HL-60 (cell line): Measurements from ENCODE around the gene OR6B3.

Experiments used
- DNase-seq, 2 experiments: peaks; one replicate each; pipeline ENCODE4 v3.0.0-alpha.2; 2010 to 2020; ENCODE audit warnings: low read depth in 1 of 2, low spot score in 1 of 2
- H3K27ac ChIP-seq: fragments of 250-450 bp; sonication (Bioruptor Pico); replicated peaks from 2 replicates; pipeline ENCODE4 v1.5.1; 2020; ENCODE audit warnings: mild to moderate bottlenecking, moderate library complexity
- H3K27me3 ChIP-seq: fragments of 250-450 bp; sonication (Bioruptor Pico); 2 replicates; pipeline ENCODE4 v1.5.1; 2021; ENCODE audit warnings: mild to moderate bottlenecking, moderate library complexity; ENCODE audit not compliant: insufficient read depth, poor library complexity, severe bottlenecking
- H3K4me3 ChIP-seq: replicated peaks from 2 replicates; pipeline ENCODE4 v1.5.1; 2011; ENCODE audit warnings: mild to moderate bottlenecking, control low read depth, low read length; ENCODE audit not compliant: insufficient read depth
- GABPA ChIP-seq: IDR thresholded peaks from 2 replicates; pipeline ENCODE4 v1.6.1; 2012; ENCODE audit warnings: low read depth
- POLR2AphosphoS5 ChIP-seq: IDR thresholded peaks from 2 replicates; pipeline ENCODE4 v1.6.1; 2012; ENCODE audit warnings: low read depth
- SPI1 ChIP-seq: IDR thresholded peaks from 2 replicates; pipeline ENCODE4 v1.6.1; 2012; ENCODE audit warnings: low read depth, mild to moderate bottlenecking, borderline replicate concordance
- long read RNA-seq: library from polyadenylated mRNA; unstranded; transcript quantifications from one replicate; pipeline ENCODE4 v2.0.0, GENCODE V29; 2020
- TF ChIP-seq, protein P1 (sequence below): IDR thresholded peaks from 2 replicates; pipeline ENCODE4 v1.6.1; 2012; ENCODE audit warnings: low read depth; ENCODE audit not compliant: insufficient replicate concordance
- TF ChIP-seq, protein P2 (sequence below): IDR thresholded peaks from one replicate; pipeline ENCODE4 v1.5.1; 2011; ENCODE audit warnings: low read length, control low read depth, inconsistent platforms; ENCODE audit not compliant: insufficient read depth

Gene OR6B3
- long read RNA-seq = 0 reads

DNA sequence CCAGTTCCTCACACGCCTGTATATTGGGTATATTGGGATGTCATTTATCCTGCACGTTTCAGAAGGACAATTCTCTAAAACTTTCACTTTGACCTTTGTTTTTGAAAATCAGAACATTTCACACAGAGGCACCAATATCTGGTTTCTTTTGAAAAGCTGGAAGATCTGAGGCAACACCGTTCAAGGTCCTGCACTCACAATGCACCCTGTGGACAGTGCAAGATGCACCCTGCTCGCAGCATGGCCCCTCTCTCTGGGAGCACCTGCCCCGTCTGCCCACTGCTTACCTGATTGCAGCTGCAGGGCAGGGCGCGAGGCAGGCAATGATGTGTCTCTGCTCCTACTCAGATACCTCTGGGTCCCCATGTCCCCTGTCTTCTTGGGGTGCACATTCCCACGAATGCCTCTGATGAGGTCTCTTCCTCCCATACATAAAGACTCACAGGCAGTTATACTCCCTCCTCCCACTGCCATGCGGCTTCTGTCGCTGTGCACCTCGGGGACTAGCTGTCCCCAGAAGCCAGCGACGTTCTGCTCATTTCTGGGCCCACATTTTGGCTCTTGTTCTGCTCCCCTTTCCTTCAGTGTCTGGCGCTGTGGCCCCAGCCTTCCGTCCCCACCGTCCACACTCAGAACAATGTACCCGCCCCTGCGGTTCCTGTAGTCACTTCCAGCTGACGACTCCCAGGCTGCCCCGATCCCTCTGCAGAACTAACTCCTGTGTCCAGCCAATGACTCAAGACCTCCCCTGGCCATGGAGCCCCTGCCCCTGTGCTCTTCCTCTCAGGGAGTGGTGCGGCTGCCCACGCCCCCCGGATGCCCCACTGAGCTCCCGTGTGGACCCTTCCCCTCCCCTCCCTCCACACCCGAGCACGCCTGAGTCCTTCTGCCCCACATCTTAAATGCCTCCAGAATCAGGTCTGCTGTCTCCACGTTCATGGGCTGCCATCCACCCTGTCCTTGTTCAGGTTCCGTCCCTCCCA is at the start of gene OR6B3:
TSS of gene OR6B3 (minus strand) at position 349 of the 983 bp plus-strand sequence.
- H3K4me3 ChIP-seq = no peak within 1 kb of the TSS
- peaks cover 16% of the 10 kb centered on the region for H3K27me3 ChIP-seq
- no peak for DNase-seq
- H3K27ac ChIP-seq = no peak within 1 kb of the TSS
- TF ChIP-seq, protein P1, sequence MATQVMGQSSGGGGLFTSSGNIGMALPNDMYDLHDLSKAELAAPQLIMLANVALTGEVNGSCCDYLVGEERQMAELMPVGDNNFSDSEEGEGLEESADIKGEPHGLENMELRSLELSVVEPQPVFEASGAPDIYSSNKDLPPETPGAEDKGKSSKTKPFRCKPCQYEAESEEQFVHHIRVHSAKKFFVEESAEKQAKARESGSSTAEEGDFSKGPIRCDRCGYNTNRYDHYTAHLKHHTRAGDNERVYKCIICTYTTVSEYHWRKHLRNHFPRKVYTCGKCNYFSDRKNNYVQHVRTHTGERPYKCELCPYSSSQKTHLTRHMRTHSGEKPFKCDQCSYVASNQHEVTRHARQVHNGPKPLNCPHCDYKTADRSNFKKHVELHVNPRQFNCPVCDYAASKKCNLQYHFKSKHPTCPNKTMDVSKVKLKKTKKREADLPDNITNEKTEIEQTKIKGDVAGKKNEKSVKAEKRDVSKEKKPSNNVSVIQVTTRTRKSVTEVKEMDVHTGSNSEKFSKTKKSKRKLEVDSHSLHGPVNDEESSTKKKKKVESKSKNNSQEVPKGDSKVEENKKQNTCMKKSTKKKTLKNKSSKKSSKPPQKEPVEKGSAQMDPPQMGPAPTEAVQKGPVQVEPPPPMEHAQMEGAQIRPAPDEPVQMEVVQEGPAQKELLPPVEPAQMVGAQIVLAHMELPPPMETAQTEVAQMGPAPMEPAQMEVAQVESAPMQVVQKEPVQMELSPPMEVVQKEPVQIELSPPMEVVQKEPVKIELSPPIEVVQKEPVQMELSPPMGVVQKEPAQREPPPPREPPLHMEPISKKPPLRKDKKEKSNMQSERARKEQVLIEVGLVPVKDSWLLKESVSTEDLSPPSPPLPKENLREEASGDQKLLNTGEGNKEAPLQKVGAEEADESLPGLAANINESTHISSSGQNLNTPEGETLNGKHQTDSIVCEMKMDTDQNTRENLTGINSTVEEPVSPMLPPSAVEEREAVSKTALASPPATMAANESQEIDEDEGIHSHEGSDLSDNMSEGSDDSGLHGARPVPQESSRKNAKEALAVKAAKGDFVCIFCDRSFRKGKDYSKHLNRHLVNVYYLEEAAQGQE = no peak
- TF ChIP-seq GABPA (no peak), SPI1 (no peak), POLR2AphosphoS5 (no peak)
- TF ChIP-seq, protein P2, sequence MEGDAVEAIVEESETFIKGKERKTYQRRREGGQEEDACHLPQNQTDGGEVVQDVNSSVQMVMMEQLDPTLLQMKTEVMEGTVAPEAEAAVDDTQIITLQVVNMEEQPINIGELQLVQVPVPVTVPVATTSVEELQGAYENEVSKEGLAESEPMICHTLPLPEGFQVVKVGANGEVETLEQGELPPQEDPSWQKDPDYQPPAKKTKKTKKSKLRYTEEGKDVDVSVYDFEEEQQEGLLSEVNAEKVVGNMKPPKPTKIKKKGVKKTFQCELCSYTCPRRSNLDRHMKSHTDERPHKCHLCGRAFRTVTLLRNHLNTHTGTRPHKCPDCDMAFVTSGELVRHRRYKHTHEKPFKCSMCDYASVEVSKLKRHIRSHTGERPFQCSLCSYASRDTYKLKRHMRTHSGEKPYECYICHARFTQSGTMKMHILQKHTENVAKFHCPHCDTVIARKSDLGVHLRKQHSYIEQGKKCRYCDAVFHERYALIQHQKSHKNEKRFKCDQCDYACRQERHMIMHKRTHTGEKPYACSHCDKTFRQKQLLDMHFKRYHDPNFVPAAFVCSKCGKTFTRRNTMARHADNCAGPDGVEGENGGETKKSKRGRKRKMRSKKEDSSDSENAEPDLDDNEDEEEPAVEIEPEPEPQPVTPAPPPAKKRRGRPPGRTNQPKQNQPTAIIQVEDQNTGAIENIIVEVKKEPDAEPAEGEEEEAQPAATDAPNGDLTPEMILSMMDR = no peak

- H3K4me3 ChIP-seq = no peak overlapping the region
- H3K27me3 ChIP-seq = peaks cover 39% of the 10 kb centered on the region
- TF ChIP-seq, protein P1 = no peak
- TF ChIP-seq, protein P2 = no peak
- TF ChIP-seq SPI1 = no peak
- no peak for TF ChIP-seq POLR2AphosphoS5
- TF ChIP-seq GABPA = no peak
- no peak overlapping the region for H3K27ac ChIP-seq
- DNase-seq = no peak
Measured at GRCh38 chr2:240098349-240098748, 45.0 kb upstream of the OR6B3 start.

- Histone ChIP-seq H3K4me3 (no peak overlapping the region), H3K27me3 (peaks cover 36% of the 10 kb centered on the region), H3K27ac (no peak overlapping the region)
- TF ChIP-seq GABPA (no peak), SPI1 (no peak), POLR2AphosphoS5 (no peak)
- TF ChIP-seq, protein P2 = no peak
- TF ChIP-seq, protein P1 = no peak
- no peak for DNase-seq
Measured at GRCh38 chr2:240095556-240096523, 42.5 kb upstream of the OR6B3 start.
